AG09319 (cell line): ENCODE results near the gene AUTS2.

Experiments
- DNase-seq: peaks from one replicate; pipeline ENCODE4 v3.0.0-alpha.2; 2010; ENCODE audit warnings: low read depth; ENCODE audit errors: extremely low read depth
- CTCF ChIP-seq: IDR thresholded peaks from 2 replicates; pipeline ENCODE4 v1.5.1; 2011; ENCODE audit warnings: low read depth, mild to moderate bottlenecking, inconsistent platforms, low read length, moderate library complexity

The AUTS2 gene

GRCh38 chr7:70743531-70744325 is 1145.5 kb downstream of the AUTS2 start:
- DNase-seq: no peak
- no peak for TF ChIP-seq CTCF

- no peak for TF ChIP-seq CTCF
- no peak for DNase-seq
Measured at GRCh38 chr7:70744492-70744891, 1146.2 kb downstream of the AUTS2 start.

- TF ChIP-seq CTCF: no peak
Measured at GRCh38 chr7:70749831-70750230, 1151.6 kb downstream of the AUTS2 start.

GRCh38 chr7:70751895-70752294 is 1153.6 kb downstream of the AUTS2 start:
- DNase-seq: no peak
- TF ChIP-seq CTCF: no peak

More at GRCh38 chr7:70749831-70750230, 1151.6 kb downstream of the AUTS2 start:
- DNase-seq: no peak

- TF ChIP-seq CTCF: no peak
- no peak for DNase-seq
Measured at GRCh38 chr7:70752794-70753241, 1154.5 kb downstream of the AUTS2 start.

GRCh38 chr7:70756789-70757188 is 1158.5 kb downstream of the AUTS2 start:
- DNase-seq: no peak
- TF ChIP-seq CTCF: no peak

GRCh38 chr7:70758646-70759045 is 1160.4 kb downstream of the AUTS2 start:
- TF ChIP-seq CTCF: no peak
- no peak for DNase-seq
